22Rv1 (cell line): ENCODE measurements around the gene TCF7L1.

Experiments used
- CTCF ChIP-seq: fragments of 450-650 bp; IDR thresholded peaks from 2 replicates; pipeline ENCODE4 v1.5.1; 2017; ENCODE audit warnings: mild to moderate bottlenecking
- ZFX ChIP-seq: fragments of 450-650 bp; IDR thresholded peaks from 2 replicates; pipeline ENCODE4 v1.6.1; 2017; ENCODE audit warnings: antibody characterized with exemption, borderline replicate concordance

- TF ChIP-seq CTCF (no peak), ZFX (no peak)
Observed at GRCh38 chr2:85089585-85089984, 43.6 kb upstream of the TCF7L1 start.
